ENCODE data around the gene HTR3E.

DNA sequence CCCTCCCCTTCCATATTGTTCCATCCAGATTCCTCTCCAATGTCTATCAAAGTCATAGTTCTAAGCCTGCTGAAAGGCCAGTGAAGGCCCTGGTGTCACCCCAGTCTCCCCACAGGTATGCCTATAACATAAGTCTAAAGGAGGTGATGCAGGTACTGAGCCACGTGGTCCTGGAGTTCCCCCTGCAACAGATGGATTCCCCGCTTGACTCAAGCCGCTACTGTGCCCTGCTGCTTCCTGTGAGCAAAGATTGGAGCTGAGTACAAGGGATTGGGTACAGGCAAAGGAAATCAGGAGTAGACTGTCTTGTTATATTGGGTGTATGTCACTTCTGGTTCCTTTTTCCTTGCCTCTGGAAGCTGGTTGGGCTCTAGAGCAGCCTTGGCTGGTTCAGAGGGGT, 46.5 kb downstream of the HTR3E start:
- no peak for TF ChIP-seq CTCF (IDR thresholded peaks at IDR 0.05)
- no peak for TF ChIP-seq POLR2A (IDR thresholded peaks at IDR 0.05)
